ENCODE data around the gene HOXA13.

Gene HOXA13

GRCh38 chr7:27171637-27172314 lies 28.1 kb downstream of the HOXA13 start:
- no peak for DNase-seq (ENCODE audit: extremely low read depth in 1 of 2, low read depth in 1 of 2)

DNA sequence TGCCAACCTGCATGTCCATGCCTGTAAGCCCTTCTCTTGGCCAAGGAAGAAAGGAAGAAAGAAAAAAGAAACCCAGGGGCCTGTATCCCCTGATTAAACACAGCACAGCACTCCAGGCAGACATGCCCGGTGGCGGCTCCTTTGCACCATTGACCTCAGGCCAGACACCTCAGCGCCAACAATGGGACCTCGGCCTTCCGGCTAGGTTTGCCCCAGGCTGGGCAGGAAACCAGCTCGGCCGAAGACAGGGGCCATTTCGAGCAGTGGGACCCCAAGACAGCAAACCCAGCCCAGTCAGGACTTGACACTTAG lies 28.6 kb downstream of the HOXA13 start:
- no peak for DNase-seq (ENCODE audit: extremely low read depth in 1 of 2, low read depth in 1 of 2)

DNA sequence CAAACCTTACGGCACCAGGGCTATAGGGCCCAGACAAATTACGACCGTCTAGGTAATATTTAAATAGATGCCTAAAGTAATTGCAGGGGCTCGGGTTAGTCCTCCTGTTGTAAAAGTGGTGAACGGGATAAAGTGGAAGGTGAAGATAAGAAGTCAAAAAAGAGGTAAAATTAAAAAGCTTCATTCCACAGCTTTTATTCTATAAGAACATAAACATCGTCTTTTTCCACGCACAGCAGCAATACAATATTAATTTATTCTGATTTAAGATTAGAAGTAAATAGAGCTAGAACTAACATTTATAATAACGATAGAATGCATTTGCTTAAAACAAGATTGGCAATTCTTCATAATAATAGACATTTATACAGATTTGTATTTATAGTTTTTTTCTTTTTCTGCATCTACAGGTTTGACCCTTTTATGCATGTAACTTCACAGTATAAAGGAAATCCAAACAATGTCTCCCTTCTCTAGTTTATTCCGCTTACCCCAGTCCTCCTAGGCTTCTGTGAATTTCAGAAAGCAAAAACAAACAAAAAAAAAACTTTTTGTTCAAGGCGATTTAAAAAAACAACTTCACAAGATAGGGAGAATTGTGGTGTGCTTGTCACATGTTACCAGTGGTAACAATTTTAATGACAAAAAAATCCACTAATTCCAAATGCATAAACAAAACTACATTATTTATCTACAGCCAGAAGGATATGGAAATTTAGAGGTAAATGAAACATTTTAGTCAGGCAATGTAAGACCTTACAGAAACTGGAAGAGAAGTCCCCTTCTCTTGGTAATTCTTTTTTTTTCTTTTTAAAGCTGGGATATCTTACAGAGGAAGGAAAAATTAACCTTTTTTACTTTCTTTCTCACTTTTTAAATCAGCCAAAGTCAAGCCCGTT lies 29.2 kb downstream of the HOXA13 start:
- DNase-seq (ENCODE audit: extremely low read depth in 1 of 2, low read depth in 1 of 2) = no peak

- no peak for DNase-seq (ENCODE audit: extremely low read depth in 1 of 2, low read depth in 1 of 2)
Measured at GRCh38 chr7:27169658-27170425, 30.0 kb downstream of the HOXA13 start.

- DNase-seq (ENCODE audit: extremely low read depth in 1 of 2, low read depth in 1 of 2) = no peak
Measured at GRCh38 chr7:27168265-27168947, 31.5 kb downstream of the HOXA13 start.

GRCh38 chr7:27167916-27168264 lies 32.0 kb downstream of the HOXA13 start:
- DNase-seq (ENCODE audit: extremely low read depth in 1 of 2, low read depth in 1 of 2) = no peak

DNA sequence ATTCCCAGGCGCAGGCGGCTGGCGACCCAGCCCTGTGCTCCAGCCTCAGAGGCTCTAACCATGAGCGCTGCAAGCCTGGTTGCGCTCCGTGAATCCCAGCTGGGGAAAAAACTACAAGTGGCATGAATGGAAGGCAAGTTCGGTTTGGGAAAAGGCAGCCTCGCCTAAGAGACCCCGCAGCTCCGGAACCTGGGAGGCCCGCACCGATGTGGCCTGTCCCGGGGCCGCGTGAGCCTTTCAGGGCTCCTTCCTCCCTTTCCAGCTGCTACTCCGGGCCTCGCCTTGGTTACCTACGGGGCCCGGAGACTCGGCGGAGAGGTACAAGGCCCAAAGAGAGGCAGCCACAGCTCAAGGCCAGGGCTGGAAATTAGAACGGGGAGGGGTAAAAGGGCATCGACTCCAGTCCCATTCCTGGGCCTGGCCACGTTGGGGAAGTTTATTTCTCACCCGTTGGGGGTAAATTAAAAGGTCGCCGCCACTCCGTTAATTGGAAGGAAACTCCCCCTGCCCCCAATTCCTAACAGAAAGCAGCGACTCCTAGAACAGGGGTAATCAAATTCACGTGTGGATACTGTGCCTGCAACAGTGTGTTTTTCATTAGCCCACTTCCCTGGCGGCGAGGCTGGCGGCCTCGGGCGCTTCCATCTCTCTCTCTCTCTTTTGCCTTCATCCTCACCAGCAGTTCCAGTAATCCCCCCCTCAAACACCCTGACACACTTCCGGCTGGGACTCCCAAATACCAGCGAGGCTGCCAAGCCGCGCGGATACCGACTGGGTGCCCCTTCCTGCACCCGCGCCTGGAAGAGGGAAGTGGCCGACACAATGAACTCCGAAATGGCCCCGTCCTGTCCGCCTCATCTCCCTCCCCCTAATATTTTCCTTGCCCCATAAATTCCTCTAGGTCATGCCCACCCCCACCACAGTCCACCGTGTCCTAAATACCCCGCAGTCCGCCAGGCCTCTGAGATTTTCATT lies 33.1 kb downstream of the HOXA13 start:
- no peak for DNase-seq (ENCODE audit: extremely low read depth in 1 of 2, low read depth in 1 of 2)

DNA sequence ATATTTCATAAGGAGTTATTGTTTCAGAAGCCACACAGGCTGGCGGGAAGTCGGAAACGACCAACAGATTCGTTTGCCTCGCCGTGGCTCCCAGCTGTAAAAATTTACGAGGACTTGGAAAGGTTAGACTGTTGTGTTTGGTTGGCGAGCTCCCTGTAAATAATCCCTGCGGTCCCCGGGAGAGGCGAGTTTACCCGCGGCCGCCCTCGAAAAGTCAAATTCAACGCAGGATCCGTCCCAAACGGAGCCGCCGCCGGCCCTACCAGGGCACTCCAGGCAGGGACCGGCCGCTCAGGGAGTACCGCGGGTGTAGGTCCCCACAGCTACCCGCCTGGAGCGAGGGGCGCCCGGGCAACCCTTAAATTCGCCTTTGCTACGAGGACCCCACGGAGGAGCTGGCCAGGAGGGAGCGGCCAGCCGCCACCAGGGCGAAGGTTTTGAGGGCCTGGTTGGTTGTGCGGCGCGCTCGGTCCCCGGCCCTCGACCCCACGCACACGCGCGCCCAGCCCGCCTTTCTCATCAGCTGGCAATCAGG lies 33.8 kb downstream of the HOXA13 start:
- DNase-seq (ENCODE audit: extremely low read depth in 1 of 2, low read depth in 1 of 2) = no peak

DNA sequence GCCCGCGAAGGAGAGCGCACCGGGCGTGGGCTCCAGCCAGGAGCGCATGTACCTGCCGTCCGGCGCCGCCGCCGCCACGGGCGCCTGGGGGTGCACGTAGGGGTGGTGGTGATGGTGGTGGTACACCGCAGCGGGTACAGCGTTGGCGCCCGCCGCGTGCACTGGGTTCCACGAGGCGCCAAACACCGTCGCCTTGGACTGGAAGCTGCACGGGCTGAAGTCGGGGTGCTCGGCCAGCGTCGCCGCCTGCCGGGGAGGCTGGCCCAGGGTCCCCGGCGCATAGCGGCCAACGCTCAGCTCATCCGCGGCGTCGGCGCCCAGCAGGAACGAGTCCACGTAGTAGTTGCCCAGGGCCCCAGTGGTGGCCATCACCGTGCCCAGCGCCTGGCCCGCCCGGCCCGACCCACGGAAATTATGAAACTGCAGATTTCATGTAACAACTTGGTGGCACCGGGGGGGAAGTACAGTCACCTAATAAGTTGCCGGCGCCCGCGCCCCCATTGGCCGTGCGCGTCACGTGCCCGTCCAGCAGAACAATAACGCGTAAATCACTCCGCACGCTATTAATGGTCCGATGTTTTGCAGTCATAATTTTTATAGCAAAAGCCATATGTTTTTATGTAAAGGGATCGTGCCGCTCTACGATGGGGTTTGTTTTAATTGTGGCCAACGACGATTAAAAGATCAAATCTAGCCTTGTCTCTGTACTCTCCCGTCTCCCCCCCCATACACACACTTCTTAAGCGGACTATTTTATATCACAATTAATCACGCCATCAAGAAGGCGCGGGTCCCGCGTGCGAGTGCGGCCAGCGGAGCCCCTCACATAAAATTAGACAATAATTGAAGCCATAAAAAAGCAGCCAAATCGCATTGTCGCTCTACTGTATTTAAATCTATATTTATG lies 34.5 kb downstream of the HOXA13 start, which contains the start of gene HOXA9:
Gene HOXA9 (minus strand): TSS at position 449 of the 907 bp plus-strand sequence. CDS start 80 bp downstream, at position 369.
- no peak for DNase-seq (ENCODE audit: extremely low read depth in 1 of 2, low read depth in 1 of 2)

- DNase-seq (ENCODE audit: extremely low read depth in 1 of 2, low read depth in 1 of 2) = no peak
Measured at GRCh38 chr7:27164367-27165088, 35.4 kb downstream of the HOXA13 start.

- no peak for DNase-seq (ENCODE audit: extremely low read depth in 1 of 2, low read depth in 1 of 2)
Measured at GRCh38 chr7:27164045-27164366, 35.9 kb downstream of the HOXA13 start.

DNA sequence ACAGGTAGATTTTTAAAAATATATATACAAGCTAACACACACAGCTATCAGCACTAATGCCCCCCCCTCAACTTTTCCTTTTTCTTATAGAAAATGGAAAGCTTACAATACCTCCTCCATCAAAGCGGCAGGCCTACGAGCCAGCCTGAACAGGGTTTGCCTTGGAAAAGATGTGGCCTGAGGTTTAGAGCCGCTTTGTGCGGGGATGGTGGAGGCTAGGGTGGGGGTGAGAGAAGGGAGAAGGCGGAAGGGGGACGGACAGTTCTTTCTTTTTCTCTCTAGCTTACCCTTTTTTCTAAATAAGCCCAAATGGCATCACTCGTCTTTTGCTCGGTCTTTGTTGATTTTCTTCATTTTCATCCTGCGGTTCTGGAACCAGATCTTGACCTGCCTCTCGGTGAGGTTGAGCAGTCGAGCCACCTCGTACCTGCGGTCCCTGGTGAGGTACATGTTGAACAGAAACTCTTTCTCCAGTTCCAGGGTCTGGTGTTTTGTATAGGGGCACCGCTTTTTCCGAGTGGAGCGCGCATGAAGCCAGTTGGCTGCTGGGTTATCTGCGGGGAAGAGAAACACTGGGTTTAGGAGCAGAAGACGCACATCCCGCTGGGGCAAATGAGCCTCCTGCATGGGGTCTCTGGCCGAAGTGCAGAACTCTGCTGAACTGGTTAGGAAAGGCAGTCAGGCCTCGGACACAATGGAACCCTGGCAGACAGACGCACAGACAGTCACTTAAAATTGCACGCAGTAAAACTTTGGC lies 36.4 kb downstream of the HOXA13 start:
- DNase-seq (ENCODE audit: extremely low read depth in 1 of 2, low read depth in 1 of 2) = no peak

- DNase-seq (ENCODE audit: extremely low read depth in 1 of 2, low read depth in 1 of 2) = no peak
Measured at GRCh38 chr7:27162561-27163287, 37.2 kb downstream of the HOXA13 start.

- no peak for DNase-seq (ENCODE audit: extremely low read depth in 1 of 2, low read depth in 1 of 2)
Measured at GRCh38 chr7:27161721-27162560, 38.0 kb downstream of the HOXA13 start.

DNA sequence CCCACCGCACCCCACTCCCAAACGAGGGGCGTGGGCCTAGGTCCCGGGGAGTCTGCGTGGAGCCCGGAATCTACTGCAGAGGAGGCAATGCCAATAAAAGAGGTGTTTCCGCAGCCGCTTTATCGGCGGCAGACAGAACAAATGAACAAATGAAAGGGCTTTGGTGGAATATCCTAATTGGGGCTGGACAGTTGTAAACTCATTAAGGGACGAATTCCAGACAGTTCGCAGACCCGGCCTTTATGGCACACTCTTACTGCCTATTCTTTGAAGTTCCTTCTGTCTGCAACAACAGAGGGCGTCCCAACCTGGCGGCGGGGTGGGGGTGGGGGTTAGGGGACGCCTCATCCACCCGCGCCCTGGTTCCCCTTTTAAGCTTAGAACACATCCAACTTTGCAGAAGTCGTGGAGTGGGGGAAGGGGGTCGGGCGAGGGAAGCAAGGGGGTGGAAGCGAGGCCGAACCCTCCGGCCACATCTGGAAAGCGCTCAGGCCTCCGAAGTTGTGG lies 38.6 kb downstream of the HOXA13 start:
- DNase-seq (ENCODE audit: extremely low read depth in 1 of 2, low read depth in 1 of 2) = no peak
